ENCODE data around the gene RMDN3.

Gene RMDN3

DNA sequence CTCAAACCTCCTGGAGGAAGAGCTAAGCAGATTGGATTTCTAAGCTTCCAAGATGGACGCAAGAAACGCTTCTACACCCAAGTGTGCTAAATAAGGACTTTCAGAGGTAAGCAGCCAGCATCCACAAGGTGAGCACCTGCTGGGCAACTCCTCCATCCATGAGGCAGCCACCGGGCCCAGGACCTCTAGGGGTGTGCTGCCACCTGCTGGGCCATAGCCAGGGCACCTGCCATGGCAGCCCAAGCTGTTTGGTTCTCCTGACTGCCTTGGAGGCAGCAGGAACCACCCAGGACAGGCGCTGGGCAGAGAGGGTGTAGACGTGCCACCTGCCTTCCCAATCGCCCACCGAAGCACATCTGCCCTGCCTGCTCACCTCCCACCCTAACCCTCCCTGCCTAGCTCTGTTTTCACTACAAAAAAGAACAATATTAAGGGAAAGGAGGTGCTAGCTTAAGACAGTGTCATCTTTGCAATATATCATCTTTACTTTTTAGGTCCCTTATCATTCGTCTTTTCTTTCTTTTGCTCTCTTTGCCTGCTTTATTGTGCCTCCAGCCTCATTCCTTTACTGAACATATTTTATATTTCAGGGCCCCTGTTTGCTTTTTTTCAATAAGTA, 27.7 kb upstream of the RMDN3 start:
- no peaks in the 10 kb centered on the region for H3K27me3 ChIP-seq (ENCODE audit: insufficient read depth, poor library complexity, severe bottlenecking)
- H3K27ac ChIP-seq (replicated peaks) = no peak overlapping the region
- TF ChIP-seq, protein P1, sequence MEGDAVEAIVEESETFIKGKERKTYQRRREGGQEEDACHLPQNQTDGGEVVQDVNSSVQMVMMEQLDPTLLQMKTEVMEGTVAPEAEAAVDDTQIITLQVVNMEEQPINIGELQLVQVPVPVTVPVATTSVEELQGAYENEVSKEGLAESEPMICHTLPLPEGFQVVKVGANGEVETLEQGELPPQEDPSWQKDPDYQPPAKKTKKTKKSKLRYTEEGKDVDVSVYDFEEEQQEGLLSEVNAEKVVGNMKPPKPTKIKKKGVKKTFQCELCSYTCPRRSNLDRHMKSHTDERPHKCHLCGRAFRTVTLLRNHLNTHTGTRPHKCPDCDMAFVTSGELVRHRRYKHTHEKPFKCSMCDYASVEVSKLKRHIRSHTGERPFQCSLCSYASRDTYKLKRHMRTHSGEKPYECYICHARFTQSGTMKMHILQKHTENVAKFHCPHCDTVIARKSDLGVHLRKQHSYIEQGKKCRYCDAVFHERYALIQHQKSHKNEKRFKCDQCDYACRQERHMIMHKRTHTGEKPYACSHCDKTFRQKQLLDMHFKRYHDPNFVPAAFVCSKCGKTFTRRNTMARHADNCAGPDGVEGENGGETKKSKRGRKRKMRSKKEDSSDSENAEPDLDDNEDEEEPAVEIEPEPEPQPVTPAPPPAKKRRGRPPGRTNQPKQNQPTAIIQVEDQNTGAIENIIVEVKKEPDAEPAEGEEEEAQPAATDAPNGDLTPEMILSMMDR (IDR thresholded peaks at IDR 0.05; ENCODE audit: insufficient read depth, low read length) = peak; percentile 79
- no peak for TF ChIP-seq POLR2AphosphoS5 (IDR thresholded peaks at IDR 0.05; ENCODE audit: low read depth)
- no peak overlapping the region for H3K4me3 ChIP-seq (replicated peaks; ENCODE audit: insufficient read depth, low read length)
- DNase-seq (ENCODE audit: low read depth in 1 of 2, low spot score in 1 of 2) = peak in 1 of 2 experiments; percentile 71

DNA sequence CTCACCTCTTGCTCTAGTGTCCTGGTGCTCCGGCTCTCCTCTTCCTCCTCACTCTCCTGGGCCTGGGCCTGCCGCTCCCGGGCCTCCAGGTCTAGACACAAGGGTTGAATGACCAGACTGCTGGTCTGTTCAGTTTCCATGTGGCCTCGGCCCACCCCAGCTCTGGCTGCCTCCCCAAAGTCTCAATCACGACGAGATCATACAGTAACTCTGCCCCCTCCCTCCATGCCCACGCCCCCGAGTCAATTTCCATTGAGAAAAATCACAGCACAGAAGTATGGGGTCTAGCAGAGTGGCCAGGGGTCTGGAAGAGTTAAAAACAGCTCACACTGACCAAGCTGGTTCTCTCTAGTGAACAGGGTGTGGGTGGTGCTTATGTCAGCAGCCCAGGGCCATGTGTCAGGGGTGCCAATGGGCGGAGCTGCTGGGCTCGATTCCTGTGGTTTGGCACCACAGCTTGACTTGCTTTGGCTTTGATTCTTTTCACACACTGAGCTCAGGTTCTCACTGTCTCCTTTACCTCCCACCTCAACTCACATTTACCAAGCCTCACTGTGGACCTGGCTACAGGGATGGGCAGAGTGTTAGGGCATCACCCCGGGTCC, 21.6 kb upstream of the RMDN3 start:
- no peak overlapping the region for H3K27ac ChIP-seq (replicated peaks)
- H3K4me3 ChIP-seq (replicated peaks; ENCODE audit: insufficient read depth, low read length) = no peak overlapping the region
- H3K27me3 ChIP-seq (ENCODE audit: insufficient read depth, poor library complexity, severe bottlenecking) = no peaks in the 10 kb centered on the region
- TF ChIP-seq GABPA (IDR thresholded peaks at IDR 0.05; ENCODE audit: low read depth) (no peak), POLR2AphosphoS5 (IDR thresholded peaks at IDR 0.05; ENCODE audit: low read depth) (no peak)
- TF ChIP-seq, protein P2, sequence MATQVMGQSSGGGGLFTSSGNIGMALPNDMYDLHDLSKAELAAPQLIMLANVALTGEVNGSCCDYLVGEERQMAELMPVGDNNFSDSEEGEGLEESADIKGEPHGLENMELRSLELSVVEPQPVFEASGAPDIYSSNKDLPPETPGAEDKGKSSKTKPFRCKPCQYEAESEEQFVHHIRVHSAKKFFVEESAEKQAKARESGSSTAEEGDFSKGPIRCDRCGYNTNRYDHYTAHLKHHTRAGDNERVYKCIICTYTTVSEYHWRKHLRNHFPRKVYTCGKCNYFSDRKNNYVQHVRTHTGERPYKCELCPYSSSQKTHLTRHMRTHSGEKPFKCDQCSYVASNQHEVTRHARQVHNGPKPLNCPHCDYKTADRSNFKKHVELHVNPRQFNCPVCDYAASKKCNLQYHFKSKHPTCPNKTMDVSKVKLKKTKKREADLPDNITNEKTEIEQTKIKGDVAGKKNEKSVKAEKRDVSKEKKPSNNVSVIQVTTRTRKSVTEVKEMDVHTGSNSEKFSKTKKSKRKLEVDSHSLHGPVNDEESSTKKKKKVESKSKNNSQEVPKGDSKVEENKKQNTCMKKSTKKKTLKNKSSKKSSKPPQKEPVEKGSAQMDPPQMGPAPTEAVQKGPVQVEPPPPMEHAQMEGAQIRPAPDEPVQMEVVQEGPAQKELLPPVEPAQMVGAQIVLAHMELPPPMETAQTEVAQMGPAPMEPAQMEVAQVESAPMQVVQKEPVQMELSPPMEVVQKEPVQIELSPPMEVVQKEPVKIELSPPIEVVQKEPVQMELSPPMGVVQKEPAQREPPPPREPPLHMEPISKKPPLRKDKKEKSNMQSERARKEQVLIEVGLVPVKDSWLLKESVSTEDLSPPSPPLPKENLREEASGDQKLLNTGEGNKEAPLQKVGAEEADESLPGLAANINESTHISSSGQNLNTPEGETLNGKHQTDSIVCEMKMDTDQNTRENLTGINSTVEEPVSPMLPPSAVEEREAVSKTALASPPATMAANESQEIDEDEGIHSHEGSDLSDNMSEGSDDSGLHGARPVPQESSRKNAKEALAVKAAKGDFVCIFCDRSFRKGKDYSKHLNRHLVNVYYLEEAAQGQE (IDR thresholded peaks at IDR 0.05; ENCODE audit: insufficient replicate concordance, low read depth) = no peak
- no peak for DNase-seq (ENCODE audit: low read depth in 1 of 2, low spot score in 1 of 2)

- no peak for DNase-seq (ENCODE audit: low read depth in 1 of 2, low spot score in 1 of 2)
- H3K27ac ChIP-seq (replicated peaks) = no peak overlapping the region
- H3K27me3 ChIP-seq (ENCODE audit: insufficient read depth, poor library complexity, severe bottlenecking) = no peaks in the 10 kb centered on the region
- no peak overlapping the region for H3K4me3 ChIP-seq (replicated peaks; ENCODE audit: insufficient read depth, low read length)
- TF ChIP-seq GABPA (IDR thresholded peaks at IDR 0.05; ENCODE audit: low read depth) (no peak), SPI1 (IDR thresholded peaks at IDR 0.05; ENCODE audit: borderline replicate concordance, low read depth) (no peak), POLR2AphosphoS5 (IDR thresholded peaks at IDR 0.05; ENCODE audit: low read depth) (no peak)
- TF ChIP-seq, protein P2 (IDR thresholded peaks at IDR 0.05; ENCODE audit: insufficient replicate concordance, low read depth) = no peak
- TF ChIP-seq, protein P1 (IDR thresholded peaks at IDR 0.05; ENCODE audit: insufficient read depth, low read length) = no peak
Measured at GRCh38 chr15:40775740-40776536, 20.9 kb upstream of the RMDN3 start.

GRCh38 chr15:40775007-40775406, 20.0 kb upstream of the RMDN3 start:
- TF ChIP-seq, protein P1 (IDR thresholded peaks at IDR 0.05; ENCODE audit: insufficient read depth, low read length) = no peak
- no peak for TF ChIP-seq SPI1 (IDR thresholded peaks at IDR 0.05; ENCODE audit: borderline replicate concordance, low read depth)
- no peak for TF ChIP-seq GABPA (IDR thresholded peaks at IDR 0.05; ENCODE audit: low read depth)
- TF ChIP-seq POLR2AphosphoS5 (IDR thresholded peaks at IDR 0.05; ENCODE audit: low read depth) = no peak
- TF ChIP-seq, protein P2 (IDR thresholded peaks at IDR 0.05; ENCODE audit: insufficient replicate concordance, low read depth) = no peak
- no peak for DNase-seq (ENCODE audit: low read depth in 1 of 2, low spot score in 1 of 2)
- no peak overlapping the region for H3K27ac ChIP-seq (replicated peaks)
- no peaks in the 10 kb centered on the region for H3K27me3 ChIP-seq (ENCODE audit: insufficient read depth, poor library complexity, severe bottlenecking)
- H3K4me3 ChIP-seq (replicated peaks; ENCODE audit: insufficient read depth, low read length) = no peak overlapping the region
